Midbrain (tissue), 1 donor: ENCODE measurements around the gene SLC25A6.
"Not testable (repeated sequence)": the region's sequence is repeated elsewhere in the genome, so short reads cannot be mapped to it uniquely, and the experiment has no call there.

Experiments
- DNase-seq: peaks from one replicate; lab custom pipeline; 2025; lab: John Stamatoyannopoulos, UW

The SLC25A6 gene

GRCh38 chrX:1391707-1392375, at the start of gene SLC25A6:
Gene SLC25A6 (minus strand): TSS chrX:1392113. CDS start chrX:1392009, 104 bp downstream.
- DNase-seq = no peak

GRCh38 chrX:1440506-1440905, 48.6 kb upstream of the SLC25A6 start:
- no peak for DNase-seq

GRCh38 chrX:1435241-1435895, 43.5 kb upstream of the SLC25A6 start:
- no peak for DNase-seq

GRCh38 chrX:1434871-1435240, 42.9 kb upstream of the SLC25A6 start:
- DNase-seq = no peak

- DNase-seq = no peak
Observed at GRCh38 chrX:1433646-1434357, 41.9 kb upstream of the SLC25A6 start.

GRCh38 chrX:1430451-1430850, 38.5 kb upstream of the SLC25A6 start:
- no peak for DNase-seq

- DNase-seq = no peak
Observed at GRCh38 chrX:1427756-1428155, 35.8 kb upstream of the SLC25A6 start.

GRCh38 chrX:1426321-1426720, 34.4 kb upstream of the SLC25A6 start:
- DNase-seq = not testable (repeated sequence)

- no peak for DNase-seq
Observed at GRCh38 chrX:1425381-1425780, 33.5 kb upstream of the SLC25A6 start.

- DNase-seq = no peak
Observed at GRCh38 chrX:1424147-1424851, 32.4 kb upstream of the SLC25A6 start.

GRCh38 chrX:1423215-1423614, 31.3 kb upstream of the SLC25A6 start:
- DNase-seq = no peak

GRCh38 chrX:1422135-1422465, 30.2 kb upstream of the SLC25A6 start:
- DNase-seq = no peak

- no peak for DNase-seq
Observed at GRCh38 chrX:1421433-1422134, 29.7 kb upstream of the SLC25A6 start.

GRCh38 chrX:1420371-1420770, 28.5 kb upstream of the SLC25A6 start:
- no peak for DNase-seq

- no peak for DNase-seq
Observed at GRCh38 chrX:1419545-1420355, 27.8 kb upstream of the SLC25A6 start.

- DNase-seq = no peak
Observed at GRCh38 chrX:1418901-1419544, 27.1 kb upstream of the SLC25A6 start.

- no peak for DNase-seq
Observed at GRCh38 chrX:1417921-1418771, 26.2 kb upstream of the SLC25A6 start.

GRCh38 chrX:1416965-1417760, 25.2 kb upstream of the SLC25A6 start:
- DNase-seq = no peak

GRCh38 chrX:1416327-1416784, 24.4 kb upstream of the SLC25A6 start:
- no peak for DNase-seq
